ENCODE results near the gene ADRA2B.

Gene ADRA2B

DNA sequence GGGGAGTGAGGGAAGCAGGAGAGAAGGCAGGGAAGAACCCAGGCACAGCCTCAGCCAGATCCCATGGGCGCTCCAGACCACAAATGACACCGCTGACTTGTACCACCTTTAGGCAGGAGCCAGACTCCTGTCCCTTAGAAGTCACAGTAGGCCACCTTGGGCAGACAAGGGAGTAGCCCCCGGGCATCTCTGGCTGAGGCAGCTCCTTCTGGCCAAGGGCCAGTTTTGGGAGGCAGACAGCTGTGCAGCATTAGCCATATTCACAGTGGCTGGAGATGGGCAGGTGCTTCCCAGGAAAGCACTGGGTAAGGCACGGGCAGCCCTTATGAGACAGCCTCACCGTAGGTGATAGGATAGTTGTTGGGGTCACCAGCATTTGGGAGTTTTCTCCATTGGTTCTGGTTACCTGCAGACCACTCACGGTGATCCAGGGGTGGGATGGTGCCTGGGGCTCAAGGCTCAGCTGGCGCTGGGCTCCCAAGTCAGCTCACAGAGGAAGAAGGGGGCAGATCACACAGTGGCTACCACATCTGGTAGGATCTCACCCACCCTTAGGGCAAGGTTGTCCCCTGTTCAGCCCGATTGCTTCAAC, 19.9 kb upstream of the ADRA2B start:
- DNase-seq = no peak

GRCh38 chr2:96135621-96136020, 19.2 kb upstream of the ADRA2B start:
- DNase-seq = no peak

DNA sequence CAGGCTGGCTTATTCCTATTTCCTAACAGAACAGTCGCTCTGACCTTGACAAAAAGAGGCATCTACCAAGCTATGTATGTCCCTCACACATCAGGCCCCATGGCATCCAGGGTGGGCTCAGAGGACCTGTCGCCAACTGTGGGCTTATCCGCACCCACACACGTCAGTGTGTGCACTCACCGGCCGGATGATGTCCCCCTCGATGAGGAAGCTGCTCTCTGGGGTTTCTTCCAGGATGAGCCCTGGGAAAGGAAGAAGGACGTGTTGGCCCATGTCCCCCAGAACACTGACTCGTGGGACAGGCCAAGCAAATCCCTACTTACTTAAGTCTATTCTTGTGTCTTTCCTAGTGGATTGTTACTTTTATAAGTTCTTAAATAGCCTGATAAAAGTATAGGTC, 18.8 kb upstream of the ADRA2B start:
- no peak for DNase-seq

- no peak for DNase-seq
These were observed 18.1 kb upstream of the ADRA2B start for GRCh38 chr2:96134421-96134820.

GRCh38 chr2:96131813-96132745, 15.7 kb upstream of the ADRA2B start:
- no peak for DNase-seq

DNA sequence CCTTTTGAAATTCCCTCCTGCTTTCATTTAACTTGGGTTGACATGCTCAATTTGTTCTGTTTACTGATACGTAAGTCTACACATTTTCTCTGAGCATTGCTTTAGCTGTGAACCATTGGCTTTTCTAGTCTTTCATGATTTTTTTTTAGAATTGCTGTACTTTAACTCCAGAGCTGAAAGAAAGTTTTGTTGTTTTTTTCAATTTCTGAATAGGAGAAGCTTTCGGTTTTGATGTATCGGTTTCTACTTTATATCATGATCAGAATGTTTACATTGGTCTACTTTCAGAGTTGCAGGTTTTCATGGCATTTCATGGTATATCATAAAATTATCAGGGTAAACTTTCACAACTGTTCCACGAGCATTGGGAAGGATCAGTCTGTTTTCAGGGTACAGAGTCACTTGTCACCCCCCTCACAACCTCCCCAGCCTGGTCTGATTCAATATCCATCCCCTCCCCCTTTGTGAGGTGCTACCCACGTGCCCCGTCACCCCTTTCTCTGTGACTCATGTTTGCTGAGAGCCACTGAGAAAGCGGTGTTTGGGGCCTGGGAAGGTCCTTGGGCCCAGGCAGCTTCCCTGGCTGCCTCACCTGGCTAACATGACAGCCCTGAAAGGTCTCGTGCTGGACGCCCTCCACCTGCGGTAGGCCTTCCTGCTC, 14.9 kb upstream of the ADRA2B start:
- DNase-seq = no peak

DNA sequence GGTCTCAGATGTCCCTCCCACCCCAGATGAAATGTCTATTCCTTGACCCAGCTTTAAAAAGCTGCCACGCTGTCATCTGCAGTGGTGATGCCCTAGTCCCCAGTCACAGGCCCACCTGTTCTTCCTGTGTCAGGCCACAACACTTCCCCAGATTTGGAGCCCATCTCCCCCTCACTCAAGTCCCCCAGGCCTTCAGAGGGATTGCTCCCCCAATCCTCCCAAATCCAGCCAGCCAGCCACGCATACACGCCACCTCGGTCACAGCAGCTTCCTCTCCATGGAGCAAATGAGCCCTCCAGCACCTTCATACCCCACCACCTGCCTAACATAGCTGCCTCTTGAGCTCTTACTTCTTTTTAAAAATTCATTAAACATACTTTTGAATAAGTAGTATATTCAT, 14.1 kb upstream of the ADRA2B start:
- DNase-seq = no peak

DNA sequence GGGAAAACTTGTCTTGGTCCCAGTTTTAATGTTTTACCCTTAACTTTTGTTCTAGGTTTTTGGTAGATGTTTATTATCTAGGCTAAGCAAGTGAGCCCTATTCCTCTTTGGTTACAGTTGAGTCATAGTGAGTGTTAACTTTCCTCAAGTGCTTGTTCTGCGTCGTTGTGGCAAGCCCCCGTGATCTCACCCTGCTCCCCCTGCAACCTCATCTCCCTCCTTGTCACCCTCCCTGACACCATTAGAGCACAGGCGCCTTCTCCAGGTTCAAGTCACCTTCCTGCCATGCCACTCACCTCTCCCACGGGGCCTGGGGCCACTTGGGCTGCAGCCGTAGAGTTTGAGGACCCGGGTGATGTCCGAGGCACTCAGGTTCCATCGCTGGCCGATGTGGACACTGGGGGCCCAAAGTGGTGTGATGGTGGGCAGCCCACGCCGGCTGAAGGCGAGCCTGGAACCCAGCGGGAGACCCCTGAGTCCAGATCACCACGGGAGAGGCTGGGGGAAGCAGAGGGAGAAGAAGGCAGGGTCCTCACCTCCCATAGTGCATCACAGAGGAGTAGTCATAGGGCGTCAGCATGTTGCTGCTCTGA, 13.3 kb upstream of the ADRA2B start:
- no peak for DNase-seq

DNA sequence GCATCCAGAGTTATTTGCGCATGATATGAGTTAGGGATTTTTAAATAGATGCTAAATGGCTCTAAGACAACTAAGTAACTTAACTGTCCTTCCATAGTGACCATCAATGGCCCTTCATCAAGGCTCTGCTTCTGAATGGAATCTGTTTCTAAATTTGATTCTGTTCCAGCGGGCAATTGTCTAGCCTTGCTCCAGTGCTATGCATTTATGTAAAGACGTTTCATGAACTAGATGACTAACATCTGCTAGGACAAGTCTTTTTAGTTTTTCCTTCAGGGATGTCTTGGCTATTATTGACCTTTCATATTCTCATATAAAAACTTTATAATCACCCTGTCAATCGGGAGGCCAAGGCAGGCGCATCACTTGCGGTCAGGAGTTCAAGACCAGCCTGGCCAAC, 12.1 kb upstream of the ADRA2B start:
- DNase-seq = no peak

DNA sequence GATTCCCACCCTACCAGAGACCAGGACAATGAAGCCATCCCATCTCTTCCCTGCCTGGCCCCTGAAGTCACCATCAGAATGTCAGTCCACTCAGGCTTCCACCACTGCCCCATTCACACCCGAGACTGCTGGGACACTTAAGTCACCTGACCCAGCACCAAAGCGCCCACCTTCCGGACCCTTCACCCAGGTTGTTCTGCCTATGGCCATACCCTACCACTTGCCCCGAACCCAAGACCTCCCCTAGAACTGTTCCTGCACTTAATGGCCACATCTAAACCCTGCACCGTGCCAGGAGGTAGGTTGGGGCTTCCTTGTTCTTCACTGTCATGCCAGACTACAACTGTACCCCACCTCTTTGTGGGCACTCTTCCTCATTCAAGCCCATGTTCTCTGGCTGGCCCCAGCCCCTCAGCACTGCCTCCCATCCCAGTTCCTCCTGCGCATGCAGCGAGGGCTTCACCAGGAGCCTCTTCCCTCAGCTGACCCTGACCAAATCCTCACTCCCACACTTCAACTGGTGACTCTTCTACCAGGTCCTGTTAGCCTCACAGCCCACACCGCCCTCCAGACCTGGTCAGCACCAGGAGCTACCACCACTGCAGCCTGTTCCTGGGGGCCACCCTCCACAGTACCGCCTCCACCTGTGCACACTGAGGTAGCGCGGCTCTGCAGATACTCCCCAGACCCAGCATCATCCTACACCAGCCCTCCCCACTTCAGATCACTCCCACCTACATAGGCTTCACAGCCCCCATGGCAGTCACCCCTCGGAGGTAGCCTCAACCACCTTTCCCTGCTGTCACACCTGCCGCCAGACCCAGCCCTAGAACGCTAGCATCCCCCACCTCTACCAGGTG, 8.3 kb upstream of the ADRA2B start:
- no peak for DNase-seq

DNA sequence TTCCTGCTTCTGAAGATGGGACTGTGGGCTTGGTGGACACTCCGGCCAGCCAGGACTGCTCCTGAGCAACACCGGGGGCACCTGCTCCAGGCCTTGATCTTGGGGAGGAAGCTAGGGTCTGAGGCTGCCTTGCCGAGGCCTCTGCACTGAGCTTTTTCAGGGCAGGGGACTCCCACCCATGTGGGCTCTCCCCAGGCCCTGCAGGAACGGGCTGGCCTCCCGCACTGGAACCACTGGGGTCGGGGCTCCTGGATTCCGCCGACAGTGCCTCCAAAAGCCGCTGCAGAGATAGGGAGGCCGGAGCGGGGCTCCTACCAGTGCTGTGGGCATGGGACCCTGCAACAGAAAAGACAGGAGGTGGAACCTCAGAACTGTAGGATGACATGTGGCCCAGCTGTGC, 7.6 kb upstream of the ADRA2B start:
- DNase-seq = no peak

- DNase-seq = no peak
These were observed 6.9 kb upstream of the ADRA2B start for GRCh38 chr2:96123290-96123689.

GRCh38 chr2:96122391-96122790, 6.0 kb upstream of the ADRA2B start:
- no peak for DNase-seq

DNA sequence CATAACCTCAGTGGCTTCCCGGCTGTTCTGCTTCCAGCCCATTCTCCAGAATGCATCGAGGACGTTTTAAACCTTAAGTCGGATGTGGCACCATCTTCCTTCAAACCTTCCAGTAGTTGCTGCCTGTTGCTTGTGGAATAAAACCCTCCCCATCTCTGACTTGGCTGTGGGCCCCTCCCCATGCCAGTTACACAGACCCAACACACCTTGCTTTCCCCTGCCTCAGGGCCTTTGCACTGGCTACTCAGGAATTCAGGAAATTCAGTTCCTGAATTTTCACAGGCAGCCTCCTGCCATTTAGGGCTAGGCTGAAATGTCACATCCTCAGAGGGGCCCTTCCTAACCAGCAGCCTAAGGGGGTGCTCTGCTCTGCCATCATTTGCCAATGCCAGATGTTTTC, 5.0 kb upstream of the ADRA2B start:
- DNase-seq = no peak

GRCh38 chr2:96120991-96121390, 4.6 kb upstream of the ADRA2B start:
- DNase-seq = no peak

- no peak for DNase-seq
These were observed 3.8 kb upstream of the ADRA2B start for GRCh38 chr2:96120091-96120720.

- no peak for DNase-seq
These were observed 3.0 kb upstream of the ADRA2B start for GRCh38 chr2:96119389-96119751.

DNA sequence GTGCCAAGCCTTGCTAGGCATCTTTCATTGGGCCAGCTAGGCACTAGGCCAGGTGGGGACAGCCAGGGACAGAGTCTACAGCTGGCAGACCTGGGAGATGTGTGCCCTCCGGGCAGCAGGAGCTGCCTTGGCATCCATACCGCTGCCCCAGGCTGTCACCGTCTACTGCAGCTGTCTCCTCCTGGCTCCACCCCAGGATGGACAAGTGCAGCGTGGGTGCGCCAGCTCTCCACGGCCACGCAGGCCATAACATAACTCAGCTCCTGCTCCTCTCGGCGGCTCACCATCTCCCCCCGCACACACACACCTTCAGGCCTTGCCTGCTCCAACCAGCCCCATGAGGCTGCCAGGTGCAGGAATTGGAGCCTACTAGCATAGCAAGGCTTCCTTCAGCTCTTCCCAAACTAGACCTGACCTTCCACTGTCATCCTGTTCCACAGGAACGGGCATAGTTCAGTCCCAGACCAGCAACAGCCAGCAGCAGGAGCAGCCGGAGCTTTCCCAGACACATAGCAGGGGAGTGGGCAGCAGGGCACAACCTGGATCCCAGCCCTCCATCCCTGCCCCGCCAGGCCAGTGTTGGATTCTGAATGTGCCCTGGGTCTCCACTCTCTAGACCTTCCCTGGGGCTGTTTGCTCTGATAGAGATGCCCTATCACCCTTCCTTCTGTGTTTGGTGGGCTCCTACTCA, 2.5 kb upstream of the ADRA2B start:
- no peak for DNase-seq

DNA sequence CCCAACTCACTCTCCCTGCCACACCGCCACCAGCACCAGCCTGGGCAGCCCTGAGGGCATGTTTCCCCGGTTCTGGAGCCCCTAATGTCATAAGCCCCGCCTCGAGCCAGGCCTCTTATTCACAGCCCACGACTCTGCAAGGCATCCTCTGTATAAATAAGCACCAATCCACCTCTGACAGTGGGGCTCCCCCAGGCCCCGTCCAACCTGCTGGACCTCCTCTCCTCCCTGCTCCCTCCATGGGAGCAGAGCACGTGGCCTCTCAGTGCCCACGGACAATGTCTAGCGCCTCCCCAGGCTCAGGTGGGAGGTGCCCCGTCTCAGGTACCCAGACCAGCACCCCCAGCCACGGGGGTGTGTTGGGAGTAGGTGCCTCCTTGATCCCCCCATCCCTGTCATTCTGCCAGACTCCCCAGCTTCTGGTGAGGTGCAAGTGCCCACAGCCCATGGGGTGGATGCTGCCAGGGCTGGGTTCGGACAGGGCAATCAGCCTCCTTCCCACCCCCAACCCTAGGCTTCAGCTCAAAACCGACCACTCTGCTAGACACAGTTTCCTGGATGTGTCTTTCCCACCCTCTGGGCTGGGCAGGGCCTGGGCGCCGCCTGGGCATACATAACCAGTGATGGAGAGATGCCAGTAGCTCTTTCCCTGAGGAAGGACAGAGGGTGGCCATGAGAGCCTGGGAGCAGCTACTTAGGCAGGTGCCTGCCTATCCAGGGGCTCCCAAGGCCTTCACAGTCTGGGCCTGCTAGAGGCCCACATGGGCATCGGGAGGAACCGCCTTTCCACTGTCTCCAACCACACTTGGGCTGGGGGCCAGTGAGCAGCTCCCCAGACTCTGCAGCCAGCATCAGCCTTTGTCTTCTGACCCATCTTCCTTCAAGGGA, 1.6 kb upstream of the ADRA2B start:
- DNase-seq = no peak

DNA sequence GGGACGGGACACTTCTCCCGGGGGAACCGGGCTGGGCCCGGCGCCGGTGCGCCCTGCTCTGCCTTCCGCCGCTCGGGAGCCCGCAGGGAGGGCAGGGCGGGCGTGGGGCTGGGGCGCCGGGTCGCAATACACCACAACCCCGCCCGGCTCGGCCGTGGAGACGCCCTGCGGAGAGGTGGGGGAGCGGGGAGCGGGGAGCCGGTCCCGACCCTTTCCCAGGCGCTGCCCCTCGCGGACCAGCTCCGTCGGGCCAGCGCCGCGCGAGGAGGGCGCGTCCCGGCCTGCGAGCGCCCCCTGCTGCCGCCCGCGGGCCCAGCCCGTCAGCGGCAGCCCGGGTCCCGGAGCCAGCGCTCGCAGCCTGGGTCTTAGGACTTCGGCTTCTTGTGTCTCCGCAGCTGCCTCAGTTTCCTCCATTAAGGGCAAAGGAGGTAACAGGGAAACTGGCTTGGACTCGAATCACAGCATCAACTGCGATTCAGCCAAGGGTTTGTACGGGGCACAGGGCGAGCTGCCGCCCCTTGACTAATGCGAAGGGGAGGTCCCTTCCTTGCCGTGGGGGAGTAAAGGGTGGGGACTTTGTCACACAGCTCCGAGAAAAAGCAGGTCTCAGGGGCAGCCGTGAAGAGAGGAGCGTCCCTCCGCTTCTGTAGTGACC, 635 bp upstream of the ADRA2B start:
- peak; percentile 26 for DNase-seq
